Effector CD8-positive, alpha-beta T cell (primary cell): Measurements from ENCODE around the gene KASH5.
"Not testable (repeated sequence)": the region's sequence is repeated elsewhere in the genome, so short reads cannot be mapped to it uniquely, and the experiment has no call there.

Experiments
- DNase-seq: peaks from one replicate; lab custom pipeline; 2025; lab: John Stamatoyannopoulos, UW

The KASH5 gene

GRCh38 chr19:49436381-49437017 lies 48.5 kb downstream of the KASH5 start:
- peak; percentile 37 for DNase-seq

- DNase-seq, result no peak
Observed at GRCh38 chr19:49437231-49437630, 49.2 kb downstream of the KASH5 start.

GRCh38 chr19:49438261-49438660 lies 50.2 kb downstream of the KASH5 start:
- DNase-seq, result no peak

- DNase-seq, result no peak
Observed at GRCh38 chr19:49439836-49440235, 51.8 kb downstream of the KASH5 start.

GRCh38 chr19:49440439-49441209 lies 52.6 kb downstream of the KASH5 start:
- DNase-seq, result no peak

- peak; percentile 32 for DNase-seq
Observed at GRCh38 chr19:49441210-49441959, 53.3 kb downstream of the KASH5 start, which contains the start of gene SLC17A7. Gene SLC17A7 (minus strand): TSS chr19:49441527. CDS start chr19:49441379, 148 bp downstream.

- no peak for DNase-seq
Observed at GRCh38 chr19:49441960-49442350, 53.9 kb downstream of the KASH5 start.

GRCh38 chr19:49442354-49442753 lies 54.3 kb downstream of the KASH5 start:
- DNase-seq, result no peak

- DNase-seq, result peak; percentile 41
Observed at GRCh38 chr19:49442771-49443365, 54.8 kb downstream of the KASH5 start.

GRCh38 chr19:49443366-49444099 lies 55.5 kb downstream of the KASH5 start:
- DNase-seq, result peak; percentile 86

- not testable (repeated sequence) for DNase-seq
Observed at GRCh38 chr19:49444100-49444700, 56.2 kb downstream of the KASH5 start.

GRCh38 chr19:49445997-49446396 lies 57.9 kb downstream of the KASH5 start:
- DNase-seq, result no peak

GRCh38 chr19:49447485-49448431 lies 59.7 kb downstream of the KASH5 start:
- DNase-seq, result no peak

GRCh38 chr19:49448432-49448786 lies 60.4 kb downstream of the KASH5 start:
- no peak for DNase-seq

GRCh38 chr19:49450405-49450804 lies 62.4 kb downstream of the KASH5 start:
- DNase-seq, result no peak

GRCh38 chr19:49451430-49452181 lies 63.6 kb downstream of the KASH5 start, which contains the start of gene PIH1D1:
Gene PIH1D1 (minus strand): TSS chr19:49451814. CDS start chr19:49451574, 240 bp downstream.
- DNase-seq, result peak; percentile 88

GRCh38 chr19:49453013-49453756 lies 65.1 kb downstream of the KASH5 start, which contains the start of gene ALDH16A1:
Gene ALDH16A1 (plus strand): TSS chr19:49453225. CDS start chr19:49453332, 107 bp downstream.
- peak; percentile 94 for DNase-seq

- DNase-seq, result no peak
Observed at GRCh38 chr19:49453757-49454240, 65.8 kb downstream of the KASH5 start.
